ENCODE results near the gene FKBP5.
"Not testable (repeated sequence)": the region's sequence is repeated elsewhere in the genome, so short reads cannot be mapped to it uniquely, and the experiment has no call there.

Gene FKBP5

DNA sequence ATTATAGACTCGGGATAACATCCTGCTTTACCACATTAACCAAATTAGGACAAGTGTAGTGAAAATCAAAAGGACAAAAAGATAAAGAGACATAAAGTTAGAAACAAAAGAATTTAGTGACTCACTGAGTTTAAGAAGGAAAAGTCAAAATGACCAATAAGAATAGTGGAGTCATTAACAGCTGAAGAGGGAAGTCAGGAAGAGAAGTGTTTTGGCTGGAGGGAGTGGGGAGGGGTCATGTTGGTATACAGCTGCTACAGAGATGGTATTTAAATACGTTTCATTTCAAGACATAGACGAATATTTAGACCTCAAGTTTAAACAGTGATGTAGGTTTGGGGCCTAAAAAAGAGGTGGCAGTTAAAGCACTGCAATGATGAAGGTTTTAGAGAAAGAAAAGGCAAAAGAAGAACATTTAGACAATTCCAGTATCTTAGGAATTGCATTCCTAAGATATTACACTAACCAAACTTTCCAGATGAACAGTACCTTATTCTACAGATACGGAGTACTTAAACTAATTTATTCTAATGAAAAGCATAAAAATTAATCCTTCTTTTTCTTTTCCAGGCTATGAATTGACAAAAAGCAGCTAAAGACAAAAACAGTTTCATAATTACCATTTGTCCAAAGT is 10.6 kb downstream of the FKBP5 start:
- H3K4me3 ChIP-seq (ENCODE audit: low read length) = no peak overlapping the region
- H2AFZ ChIP-seq (ENCODE audit: low read depth, low read length) = no peak overlapping the region
- no peaks in the 10 kb centered on the region for H3K4me1 ChIP-seq (ENCODE audit: insufficient read depth, low read length)
- no peaks in the 10 kb centered on the region for H3K27me3 ChIP-seq (ENCODE audit: insufficient read depth, low read length)
- H3K36me3 ChIP-seq (ENCODE audit: insufficient read depth, low read length) = no peaks in the 10 kb centered on the region
- no peaks in the 10 kb centered on the region for H3K9me3 ChIP-seq (ENCODE audit: low read length)

DNA sequence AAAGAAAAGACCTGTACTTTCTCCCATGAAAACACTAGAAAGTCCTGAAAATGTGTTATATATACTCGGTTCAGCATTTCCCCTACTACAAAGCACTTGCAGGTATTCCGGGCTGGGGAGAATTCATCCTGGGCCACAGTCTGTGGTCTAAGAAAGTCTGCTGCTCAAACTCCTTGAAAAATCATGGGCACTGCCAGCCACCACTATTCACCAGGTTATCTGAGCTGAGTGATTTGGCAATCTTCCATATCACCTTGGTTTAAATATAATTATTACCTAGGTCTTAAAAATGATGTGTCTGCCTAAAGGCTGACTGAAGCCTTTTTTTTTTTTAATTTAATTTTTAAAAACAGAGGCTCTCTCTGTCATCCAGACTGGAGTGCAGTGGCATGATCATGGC is 11.3 kb downstream of the FKBP5 start:
- no peaks in the 10 kb centered on the region for H3K4me1 ChIP-seq (ENCODE audit: insufficient read depth, low read length)
- no peaks in the 10 kb centered on the region for H3K9me3 ChIP-seq (ENCODE audit: low read length)
- H3K27me3 ChIP-seq (ENCODE audit: insufficient read depth, low read length) = no peaks in the 10 kb centered on the region
- H3K4me3 ChIP-seq (ENCODE audit: low read length) = no peak overlapping the region
- no peak overlapping the region for H2AFZ ChIP-seq (ENCODE audit: low read depth, low read length)
- no peaks in the 10 kb centered on the region for H3K36me3 ChIP-seq (ENCODE audit: insufficient read depth, low read length)

DNA sequence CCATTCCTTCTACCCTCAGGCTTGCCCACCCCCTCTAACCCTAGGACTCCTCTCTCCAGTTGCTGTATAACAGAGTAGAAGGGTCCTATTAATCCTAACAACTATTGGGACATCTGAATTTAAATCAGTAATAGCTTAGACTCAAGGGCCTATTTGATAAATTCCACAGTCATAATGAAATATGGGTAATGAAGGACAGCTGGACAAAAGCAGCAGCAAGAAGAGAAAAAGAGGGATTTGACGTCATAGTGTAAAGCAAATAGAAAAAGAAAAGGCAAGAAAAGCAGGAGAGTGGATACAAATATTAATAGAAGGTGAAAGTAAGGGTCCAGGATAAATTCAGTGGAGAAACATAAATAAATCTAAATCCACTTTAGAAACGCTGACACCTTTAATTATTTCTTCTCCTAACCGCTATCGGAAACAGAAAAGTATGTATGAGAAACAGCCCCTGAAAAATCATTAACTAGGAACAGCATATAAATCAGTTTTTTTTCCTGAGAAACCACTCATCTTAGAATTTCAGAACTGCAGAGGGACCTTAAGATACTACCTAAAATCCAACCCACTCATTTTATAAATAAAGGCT is 12.8 kb downstream of the FKBP5 start:
- Histone ChIP-seq H2AFZ (ENCODE audit: low read depth, low read length) (no peak overlapping the region), H3K4me1 (ENCODE audit: insufficient read depth, low read length) (no peaks in the 10 kb centered on the region), H3K4me3 (ENCODE audit: low read length) (no peak overlapping the region), H3K27me3 (ENCODE audit: insufficient read depth, low read length) (no peaks in the 10 kb centered on the region), H3K9me3 (ENCODE audit: low read length) (no peaks in the 10 kb centered on the region), H3K36me3 (ENCODE audit: insufficient read depth, low read length) (no peaks in the 10 kb centered on the region)

DNA sequence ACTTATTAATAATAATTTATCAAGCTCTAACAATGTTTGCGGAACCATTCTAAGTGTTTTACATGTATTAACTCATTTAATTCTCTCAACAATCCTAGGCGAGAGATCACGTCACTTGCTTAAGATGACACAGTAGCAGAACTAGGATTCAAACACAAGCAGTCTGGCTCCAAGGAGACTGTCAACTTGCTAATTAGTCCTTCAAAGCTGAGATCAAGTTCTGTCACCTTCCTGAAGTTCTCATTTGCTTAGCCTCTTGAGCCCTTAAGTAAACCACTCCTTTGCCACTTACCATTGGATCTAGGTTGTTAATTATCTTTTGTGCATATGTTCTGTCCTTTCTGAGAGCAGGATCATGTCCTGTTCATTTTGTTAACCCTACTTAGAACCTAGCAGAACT is 14.1 kb downstream of the FKBP5 start:
- Histone ChIP-seq H3K9me3 (ENCODE audit: low read length) (no peaks in the 10 kb centered on the region), H3K4me3 (ENCODE audit: low read length) (no peak overlapping the region), H3K36me3 (ENCODE audit: insufficient read depth, low read length) (no peaks in the 10 kb centered on the region), H3K4me1 (ENCODE audit: insufficient read depth, low read length) (no peaks in the 10 kb centered on the region), H2AFZ (ENCODE audit: low read depth, low read length) (no peak overlapping the region), H3K27me3 (ENCODE audit: insufficient read depth, low read length) (no peaks in the 10 kb centered on the region)

DNA sequence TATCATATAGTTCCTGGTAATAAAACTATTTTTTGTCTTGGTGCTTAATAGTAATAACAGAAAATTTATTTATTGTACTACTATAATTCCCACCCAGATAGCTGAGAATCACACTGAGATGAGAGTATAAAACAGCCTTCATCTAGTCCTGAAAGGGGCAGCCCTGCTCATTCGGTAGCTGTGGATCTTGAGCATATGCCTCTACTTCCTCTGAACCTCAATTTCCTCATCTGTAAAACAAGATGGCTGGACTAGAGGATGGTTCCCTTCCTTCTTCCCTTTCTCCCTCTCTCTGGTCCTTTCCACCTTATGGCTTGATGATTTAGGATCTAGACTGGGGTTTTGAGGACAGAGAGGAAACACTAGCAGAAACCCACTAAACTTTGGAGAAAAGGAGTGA is 15.0 kb downstream of the FKBP5 start:
- Histone ChIP-seq H3K36me3 (ENCODE audit: insufficient read depth, low read length) (no peaks in the 10 kb centered on the region), H2AFZ (ENCODE audit: low read depth, low read length) (no peak overlapping the region), H3K4me3 (ENCODE audit: low read length) (no peak overlapping the region), H3K9me3 (ENCODE audit: low read length) (no peaks in the 10 kb centered on the region), H3K4me1 (ENCODE audit: insufficient read depth, low read length) (no peaks in the 10 kb centered on the region), H3K27me3 (ENCODE audit: insufficient read depth, low read length) (no peaks in the 10 kb centered on the region)

DNA sequence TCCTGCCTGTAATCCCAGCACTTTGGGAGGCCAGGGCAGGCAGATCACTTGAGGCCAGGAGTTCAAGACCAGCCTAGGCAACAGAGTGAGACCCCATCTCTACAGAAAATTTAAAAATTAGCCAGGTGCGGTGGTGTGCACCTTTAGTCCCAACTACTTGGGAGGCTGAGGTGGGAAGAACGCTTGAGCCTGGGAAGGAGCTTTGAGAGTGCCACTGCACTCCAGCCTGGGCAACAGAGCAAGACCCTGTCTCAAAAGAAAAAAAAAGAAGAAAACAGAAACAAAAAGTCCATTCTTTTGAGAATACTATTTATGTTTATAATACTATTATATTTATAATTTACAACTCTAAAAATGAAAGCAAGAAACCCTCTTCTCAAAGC is 15.4 kb downstream of the FKBP5 start:
- H2AFZ ChIP-seq (ENCODE audit: low read depth, low read length); H3K27me3 ChIP-seq (ENCODE audit: insufficient read depth, low read length); H3K36me3 ChIP-seq (ENCODE audit: insufficient read depth, low read length); H3K4me1 ChIP-seq (ENCODE audit: insufficient read depth, low read length); H3K4me3 ChIP-seq (ENCODE audit: low read length); H3K9me3 ChIP-seq (ENCODE audit: low read length): not testable (repeated sequence)

DNA sequence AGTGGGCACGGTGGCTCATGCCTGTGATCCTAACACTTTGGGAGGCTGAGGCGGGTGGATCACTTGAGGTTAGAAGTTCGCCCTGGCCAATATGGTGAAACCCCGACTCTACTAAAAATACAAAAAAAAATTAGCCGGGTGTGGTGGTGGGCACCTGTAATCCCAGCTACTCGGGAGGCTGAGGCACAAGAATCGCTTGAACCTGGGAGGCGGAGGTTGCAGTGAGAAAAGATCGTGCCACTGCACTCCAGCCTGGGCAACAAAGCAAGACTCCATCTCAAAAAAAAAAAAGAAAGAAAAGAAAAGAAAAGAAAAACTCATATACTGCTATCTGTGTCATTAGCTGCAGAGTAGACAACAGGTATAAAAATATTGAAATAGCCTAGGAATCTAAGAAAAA is 18.3 kb downstream of the FKBP5 start:
- not testable (repeated sequence) for H2AFZ ChIP-seq (ENCODE audit: low read depth, low read length); H3K36me3 ChIP-seq (ENCODE audit: insufficient read depth, low read length); H3K4me3 ChIP-seq (ENCODE audit: low read length); H3K9me3 ChIP-seq (ENCODE audit: low read length); H3K4me1 ChIP-seq (ENCODE audit: insufficient read depth, low read length); H3K27me3 ChIP-seq (ENCODE audit: insufficient read depth, low read length)

DNA sequence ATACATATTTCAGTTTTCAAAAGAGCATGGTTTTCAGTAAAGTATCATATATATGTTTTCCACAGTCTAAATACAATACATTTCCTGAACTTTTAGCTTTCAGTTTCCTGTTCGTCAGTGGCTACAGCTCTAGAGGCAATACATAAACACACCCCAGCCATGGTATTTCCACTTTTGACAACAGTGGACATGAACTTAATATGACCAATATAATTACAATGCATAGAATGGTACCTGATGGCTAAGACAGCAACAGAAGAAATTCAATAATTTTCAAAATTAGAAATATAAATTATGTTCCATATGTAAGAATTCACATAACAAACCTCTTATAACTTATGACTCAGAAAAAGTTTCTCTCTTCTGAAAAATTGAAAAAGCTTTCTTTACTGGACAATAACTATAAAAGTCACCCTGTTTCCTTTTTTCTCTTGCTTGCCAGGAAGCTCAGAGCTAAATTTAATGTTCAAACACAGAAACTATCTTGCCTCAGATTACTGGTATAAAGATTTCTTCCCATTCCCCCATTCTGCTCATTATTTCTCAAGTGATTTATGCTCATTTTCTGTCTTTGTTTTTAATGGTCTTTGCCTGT is 19.2 kb downstream of the FKBP5 start:
- Histone ChIP-seq H3K4me3 (ENCODE audit: low read length) (no peak overlapping the region), H2AFZ (ENCODE audit: low read depth, low read length) (no peak overlapping the region), H3K4me1 (ENCODE audit: insufficient read depth, low read length) (peaks cover 5% of the 10 kb centered on the region), H3K27me3 (ENCODE audit: insufficient read depth, low read length) (no peaks in the 10 kb centered on the region), H3K9me3 (ENCODE audit: low read length) (no peaks in the 10 kb centered on the region), H3K36me3 (ENCODE audit: insufficient read depth, low read length) (no peaks in the 10 kb centered on the region)

DNA sequence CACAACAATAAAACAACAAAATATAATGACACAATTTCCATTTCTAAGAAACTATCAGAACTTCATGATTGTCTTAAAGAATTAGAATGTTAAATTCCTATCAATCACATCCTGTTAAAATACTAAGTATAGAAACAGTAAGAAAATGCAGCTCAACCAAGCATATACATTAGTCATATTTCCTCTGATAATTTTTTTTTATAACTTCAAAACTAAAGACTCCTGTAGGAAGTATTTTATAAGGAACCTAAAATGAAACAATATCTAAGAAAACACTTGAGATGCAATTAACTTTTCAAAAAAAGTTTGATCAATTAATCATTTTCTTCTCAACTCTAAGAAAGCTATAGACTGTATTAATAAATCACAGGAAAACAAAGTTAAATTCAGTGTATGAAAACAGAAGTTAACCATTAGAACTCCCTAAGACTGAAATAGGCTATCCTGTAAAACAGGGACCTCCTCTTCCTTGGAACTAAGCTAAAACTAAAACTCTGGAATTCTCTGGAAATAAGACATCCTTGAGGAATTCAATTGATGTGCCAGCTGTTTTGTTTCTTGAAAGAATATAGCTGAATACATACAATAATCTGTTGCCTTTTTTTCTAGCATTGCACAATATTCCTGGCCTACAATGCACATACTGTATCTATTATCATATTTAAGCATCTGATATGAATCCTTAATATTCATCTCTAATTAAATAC is 19.8 kb downstream of the FKBP5 start:
- Histone ChIP-seq H3K4me3 (ENCODE audit: low read length) (no peak overlapping the region), H3K4me1 (ENCODE audit: insufficient read depth, low read length) (peaks cover 12% of the 10 kb centered on the region), H3K36me3 (ENCODE audit: insufficient read depth, low read length) (no peaks in the 10 kb centered on the region), H2AFZ (ENCODE audit: low read depth, low read length) (no peak overlapping the region), H3K9me3 (ENCODE audit: low read length) (no peaks in the 10 kb centered on the region), H3K27me3 (ENCODE audit: insufficient read depth, low read length) (no peaks in the 10 kb centered on the region)

DNA sequence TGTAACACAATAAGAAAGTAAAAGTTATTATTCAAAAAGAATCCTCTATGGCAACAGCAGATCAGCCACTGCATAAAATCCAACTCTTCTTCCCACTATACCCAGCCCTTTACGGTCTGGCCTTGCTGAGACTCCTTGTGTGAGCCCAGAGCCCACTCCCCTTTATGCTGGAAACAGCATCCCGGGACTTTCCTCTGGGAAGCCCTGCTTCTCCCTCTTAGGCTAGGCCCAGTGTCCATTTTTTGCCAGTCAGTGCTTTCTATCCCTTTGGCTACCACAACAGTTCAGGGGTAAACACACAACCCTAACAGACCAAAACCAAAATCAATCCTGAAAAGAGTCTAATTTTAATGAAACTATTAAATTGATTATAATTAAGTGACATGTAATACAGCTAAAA is 20.6 kb downstream of the FKBP5 start:
- H3K36me3 ChIP-seq (ENCODE audit: insufficient read depth, low read length) = no peaks in the 10 kb centered on the region
- H3K4me3 ChIP-seq (ENCODE audit: low read length) = no peak overlapping the region
- no peaks in the 10 kb centered on the region for H3K9me3 ChIP-seq (ENCODE audit: low read length)
- H3K27me3 ChIP-seq (ENCODE audit: insufficient read depth, low read length) = no peaks in the 10 kb centered on the region
- peaks cover 20% of the 10 kb centered on the region for H3K4me1 ChIP-seq (ENCODE audit: insufficient read depth, low read length)
- no peak overlapping the region for H2AFZ ChIP-seq (ENCODE audit: low read depth, low read length)

DNA sequence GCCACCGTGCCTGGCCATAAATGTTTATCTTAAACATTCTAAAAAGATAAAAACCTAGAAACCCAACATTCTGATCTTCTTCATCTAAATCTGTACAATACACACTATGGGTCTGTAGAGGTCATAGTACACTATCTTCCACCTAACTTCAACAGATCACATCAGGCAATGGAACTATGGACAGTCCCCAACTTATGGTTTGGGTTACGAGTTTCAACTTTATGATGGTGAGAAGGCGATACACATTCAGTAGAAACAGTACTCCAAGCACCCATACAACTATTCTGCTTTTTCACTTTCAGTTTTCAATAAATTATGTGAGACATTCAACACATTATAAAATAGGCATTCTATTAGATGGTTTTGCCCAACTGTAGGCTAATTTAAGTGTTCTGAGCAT is 23.1 kb downstream of the FKBP5 start:
- Histone ChIP-seq H3K9me3 (ENCODE audit: low read length) (no peaks in the 10 kb centered on the region), H3K4me1 (ENCODE audit: insufficient read depth, low read length) (peaks cover 23% of the 10 kb centered on the region), H3K27me3 (ENCODE audit: insufficient read depth, low read length) (no peaks in the 10 kb centered on the region), H2AFZ (ENCODE audit: low read depth, low read length) (no peak overlapping the region), H3K4me3 (ENCODE audit: low read length) (no peak overlapping the region), H3K36me3 (ENCODE audit: insufficient read depth, low read length) (no peaks in the 10 kb centered on the region)

DNA sequence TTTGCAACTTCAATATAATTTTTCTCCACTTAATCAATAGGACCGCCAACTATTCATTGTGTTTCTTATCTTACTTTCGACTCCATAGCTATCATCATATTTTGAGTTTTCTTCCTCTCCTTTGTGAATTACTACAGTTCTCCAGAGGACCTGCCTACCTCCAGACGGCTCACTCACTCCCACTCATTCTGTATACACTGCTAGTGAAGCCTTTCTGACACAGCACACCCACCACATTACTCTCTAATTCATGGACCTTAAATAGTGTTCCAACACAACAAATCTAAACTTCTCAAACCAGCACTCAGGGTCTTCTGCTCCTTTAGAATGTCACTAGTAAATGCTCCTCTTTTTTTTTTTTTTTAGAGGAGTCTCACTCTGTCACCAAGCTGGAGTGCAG is 23.8 kb downstream of the FKBP5 start:
- Histone ChIP-seq H3K4me3 (ENCODE audit: low read length) (no peak overlapping the region), H2AFZ (ENCODE audit: low read depth, low read length) (no peak overlapping the region), H3K36me3 (ENCODE audit: insufficient read depth, low read length) (no peaks in the 10 kb centered on the region), H3K27me3 (ENCODE audit: insufficient read depth, low read length) (no peaks in the 10 kb centered on the region), H3K4me1 (ENCODE audit: insufficient read depth, low read length) (peaks cover 23% of the 10 kb centered on the region), H3K9me3 (ENCODE audit: low read length) (no peaks in the 10 kb centered on the region)

DNA sequence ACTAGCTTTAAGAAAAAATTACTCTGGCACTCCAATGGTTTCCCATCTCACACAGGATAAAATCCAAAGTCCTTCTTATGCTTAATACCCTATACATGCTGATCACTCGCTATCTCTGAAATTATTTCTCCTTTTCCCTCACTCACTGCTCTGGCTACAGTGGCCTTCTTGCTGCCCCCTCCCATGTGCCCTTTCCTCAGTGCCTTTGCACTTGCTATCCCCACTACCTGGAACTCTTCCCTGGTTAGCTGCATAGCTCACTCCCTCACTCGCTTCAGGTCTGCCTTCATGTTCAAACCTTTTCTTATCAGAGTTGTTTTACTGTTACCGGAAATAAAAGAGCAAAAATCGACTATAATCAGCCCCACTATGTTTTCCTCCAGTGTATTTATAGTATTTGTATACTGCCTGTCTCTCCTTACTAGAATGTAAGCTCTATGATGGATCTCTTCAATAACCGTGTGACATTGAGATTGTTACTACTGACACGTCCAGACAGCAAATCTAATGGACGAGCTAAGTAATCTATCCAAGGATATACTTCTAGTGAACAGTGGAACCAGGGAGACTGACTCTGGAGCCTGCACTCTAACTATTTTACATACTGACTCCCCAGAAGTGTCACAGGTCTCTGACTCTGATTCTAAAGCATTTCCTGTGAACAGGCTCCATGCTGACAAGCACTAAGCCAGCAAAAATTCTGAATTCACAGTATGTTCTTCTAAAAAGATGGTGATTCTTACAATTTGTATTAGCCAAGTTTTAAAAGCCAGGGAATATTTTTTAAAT is 25.1 kb downstream of the FKBP5 start:
- Histone ChIP-seq H3K36me3 (ENCODE audit: insufficient read depth, low read length) (no peaks in the 10 kb centered on the region), H3K4me1 (ENCODE audit: insufficient read depth, low read length) (peaks cover 23% of the 10 kb centered on the region), H3K27me3 (ENCODE audit: insufficient read depth, low read length) (no peaks in the 10 kb centered on the region), H3K9me3 (ENCODE audit: low read length) (no peaks in the 10 kb centered on the region), H3K4me3 (ENCODE audit: low read length) (no peak overlapping the region), H2AFZ (ENCODE audit: low read depth, low read length) (no peak overlapping the region)
